Neural progenitor cell (in vitro differentiated cells): ENCODE results near the gene GPD2. TPM values are rescaled to one million over a fixed set of nuclear protein-coding genes. Genes with fewer than 3 reads are reported as not detected.

Experiments used
- DNase-seq: peaks from one replicate; pipeline ENCODE4 v3.0.0-alpha.2; 2016; ENCODE audit warnings: low spot score
- H2AFZ ChIP-seq: fragments of 200-600 bp; sonication (generic); replicated peaks from 2 replicates; pipeline ENCODE4 v1.6.1; 2016; ENCODE audit warnings: antibody characterized with exemption
- H3F3A ChIP-seq: fragments of 200-600 bp; sonication (generic); 2 replicates; pipeline ENCODE4 v1.6.1; 2016; ENCODE audit warnings: antibody characterized with exemption, low read depth
- H3K27ac ChIP-seq: fragments of 200-600 bp; sonication (generic); 2 replicates; pipeline ENCODE4 v1.5.1; 2016; ENCODE audit warnings: mild to moderate bottlenecking
- H3K27me3 ChIP-seq: fragments of 200-600 bp; sonication (generic); 2 replicates; pipeline ENCODE4 v1.6.1; 2016; ENCODE audit warnings: mild to moderate bottlenecking, moderate library complexity
- H3K36me3 ChIP-seq: fragments of 200-600 bp; sonication (generic); 2 replicates; pipeline ENCODE4 v1.5.1; 2016
- H3K4me1 ChIP-seq: fragments of 200-600 bp; sonication (generic); 2 replicates; pipeline ENCODE4 v1.6.1; 2016; ENCODE audit warnings: mixed run types
- H3K4me2 ChIP-seq: fragments of 200-600 bp; sonication (generic); 2 replicates; pipeline ENCODE4 v1.6.1; 2016
- H3K4me3 ChIP-seq: fragments of 200-600 bp; sonication (generic); 2 replicates; pipeline ENCODE4 v1.5.1; 2016
- H3K79me2 ChIP-seq: fragments of 200-600 bp; sonication (generic); 2 replicates; pipeline ENCODE4 v1.6.1; 2016; ENCODE audit warnings: low read depth
- H3K9ac ChIP-seq: fragments of 200-600 bp; sonication (generic); 2 replicates; pipeline ENCODE4 v1.6.1; 2016
- H3K9me3 ChIP-seq: fragments of 200-600 bp; sonication (generic); 2 replicates; pipeline ENCODE4 v1.5.1; 2016; ENCODE audit warnings: low read depth
- H4K20me1 ChIP-seq: fragments of 200-600 bp; sonication (generic); 2 replicates; pipeline ENCODE4 v1.6.1; 2016; ENCODE audit warnings: low read depth
- H3K27ac Mint-ChIP-seq: 3 replicates; pipeline ENCODE4 v1.8.0; 2021; ENCODE audit warnings: mixed read lengths
- H3K27me3 Mint-ChIP-seq: 2 replicates; pipeline ENCODE4 v1.8.0; 2022; ENCODE audit warnings: low read depth, mild to moderate bottlenecking, inconsistent platforms, moderate library complexity, mixed read lengths; ENCODE audit not compliant: insufficient read depth
- H3K36me3 Mint-ChIP-seq: 3 replicates; pipeline ENCODE4 v1.8.0; 2021; ENCODE audit warnings: mixed read lengths
- H3K4me1 Mint-ChIP-seq: 3 replicates; pipeline ENCODE4 v1.8.0; 2021; ENCODE audit warnings: mixed read lengths
- H3K4me3 Mint-ChIP-seq: 3 replicates; pipeline ENCODE4 v1.8.0; 2021; ENCODE audit warnings: mild to moderate bottlenecking, moderate library complexity, mixed read lengths
- H3K9me3 Mint-ChIP-seq: 3 replicates; pipeline ENCODE4 v1.8.0; 2020; ENCODE audit warnings: mixed read lengths
- CTCF ChIP-seq: fragments of 200-600 bp; sonication (generic); IDR thresholded peaks from 2 replicates; pipeline ENCODE4 v1.5.1; 2017; ENCODE audit warnings: antibody characterized with exemption, mild to moderate bottlenecking
- EZH2 ChIP-seq: fragments of 200-600 bp; sonication (generic); IDR thresholded peaks from 2 replicates; pipeline ENCODE4 v1.6.1; 2017; ENCODE audit warnings: antibody characterized with exemption, mild to moderate bottlenecking, moderate library complexity
- EZH2phosphoT487 ChIP-seq: fragments of 200-600 bp; sonication (generic); IDR thresholded peaks from 2 replicates; pipeline ENCODE4 v1.6.1; 2017; ENCODE audit warnings: antibody characterized with exemption
- total RNA-seq: library from RNA; depleted of rRNA; stranded (reverse); fragments of >200 nt; gene quantifications from 2 replicates; pipeline ENCODE4 v1.2.3, GENCODE V29; 2015; ENCODE audit warnings: low replicate concordance

GPD2 gene
- total RNA-seq, 1 donor from 2014 or later: 176 TPM

GRCh38 chr2:156486614-156487013, 50.4 kb downstream of the GPD2 start:
- H3K4me3 ChIP-seq: no peak overlapping the region
- TF ChIP-seq EZH2phosphoT487: no peak
- no peak for TF ChIP-seq CTCF
- no peak for TF ChIP-seq EZH2
- no peaks in the 10 kb centered on the region for H3K27me3 ChIP-seq
- no peak overlapping the region for H3K27ac ChIP-seq
- H2AFZ ChIP-seq: no peak overlapping the region
- no peaks in the 10 kb centered on the region for H3K36me3 ChIP-seq
- Mint-ChIP-seq H3K27ac (no peak overlapping the region), H3K4me3 (no peak overlapping the region), H3K4me1 (no peaks in the 10 kb centered on the region), H3K27me3 (no peaks in the 10 kb centered on the region), H3K36me3 (peaks cover 4% of the 10 kb centered on the region), H3K9me3 (no peaks in the 10 kb centered on the region)
- no peak overlapping the region for H3K9ac ChIP-seq
- H3K9me3 ChIP-seq: no peaks in the 10 kb centered on the region
- H3K4me1 ChIP-seq: no peaks in the 10 kb centered on the region
- H4K20me1 ChIP-seq: no peaks in the 10 kb centered on the region
- H3F3A ChIP-seq: no peaks in the 10 kb centered on the region
- no peak overlapping the region for H3K4me2 ChIP-seq
- DNase-seq: no peak
- H3K79me2 ChIP-seq: peaks cover 4% of the 10 kb centered on the region

- H3K4me1 Mint-ChIP-seq: no peaks in the 10 kb centered on the region
- DNase-seq: no peak
These were observed 53.0 kb downstream of the GPD2 start for GRCh38 chr2:156489195-156489594.

GRCh38 chr2:156489750-156490465, 53.7 kb downstream of the GPD2 start:
- TF ChIP-seq EZH2phosphoT487 (no peak), EZH2 (no peak), CTCF (no peak)
- no peaks in the 10 kb centered on the region for H3K9me3 Mint-ChIP-seq
- Histone ChIP-seq H3K9me3 (no peaks in the 10 kb centered on the region), H3K27ac (no peak overlapping the region), H3K79me2 (peaks cover 4% of the 10 kb centered on the region), H4K20me1 (no peaks in the 10 kb centered on the region), H3K4me1 (peaks cover 11% of the 10 kb centered on the region), H3F3A (peaks cover 7% of the 10 kb centered on the region), H2AFZ (no peak overlapping the region), H3K27me3 (no peaks in the 10 kb centered on the region), H3K9ac (no peak overlapping the region), H3K4me2 (no peak overlapping the region), H3K4me3 (no peak overlapping the region), H3K36me3 (no peaks in the 10 kb centered on the region)
- H3K4me1 Mint-ChIP-seq: peaks cover 2% of the 10 kb centered on the region
- no peak overlapping the region for H3K4me3 Mint-ChIP-seq
- H3K27ac Mint-ChIP-seq: no peak overlapping the region
- no peak for DNase-seq
- H3K27me3 Mint-ChIP-seq: no peaks in the 10 kb centered on the region
- peaks cover 2% of the 10 kb centered on the region for H3K36me3 Mint-ChIP-seq

More at GRCh38 chr2:156489195-156489594, 53.0 kb downstream of the GPD2 start:
- Mint-ChIP-seq H3K36me3 (peaks cover 4% of the 10 kb centered on the region), H3K4me3 (no peak overlapping the region), H3K27ac (no peak overlapping the region), H3K27me3 (no peaks in the 10 kb centered on the region), H3K9me3 (no peaks in the 10 kb centered on the region)
- TF ChIP-seq EZH2 (no peak), EZH2phosphoT487 (no peak), CTCF (no peak)
- Histone ChIP-seq H3K36me3 (no peaks in the 10 kb centered on the region), H3K9ac (no peak overlapping the region), H3F3A (peaks cover 5% of the 10 kb centered on the region), H2AFZ (no peak overlapping the region), H3K9me3 (no peaks in the 10 kb centered on the region), H3K27me3 (no peaks in the 10 kb centered on the region), H4K20me1 (no peaks in the 10 kb centered on the region), H3K79me2 (peaks cover 4% of the 10 kb centered on the region), H3K27ac (no peak overlapping the region), H3K4me1 (peaks cover 4% of the 10 kb centered on the region), H3K4me3 (no peak overlapping the region), H3K4me2 (no peak overlapping the region)
